Astrocyte of the cerebellum (primary cell): ENCODE results near the gene PCGF1.

ENCODE experiments used
- DNase-seq: peaks from one replicate; pipeline ENCODE4 v3.0.0-alpha.2; 2011; ENCODE audit warnings: low read depth
- H3K4me3 ChIP-seq: 2 replicates; pipeline ENCODE4 v1.5.1; 2011; ENCODE audit warnings: mild to moderate bottlenecking, low read depth, low read length, moderate library complexity
- in situ Hi-C: cut with HindIII; loops from 2 replicates; pipeline ENCODE4 v1.10.0; 2017; ENCODE audit warnings: low sequenced_read_pairs
- TF ChIP-seq, protein P1 (sequence below): IDR thresholded peaks from 2 replicates; pipeline ENCODE4 v1.5.1; 2012; ENCODE audit warnings: low read length, low read depth, moderate library complexity, mild to moderate bottlenecking; ENCODE audit errors: missing control alignments

PCGF1 gene

DNA sequence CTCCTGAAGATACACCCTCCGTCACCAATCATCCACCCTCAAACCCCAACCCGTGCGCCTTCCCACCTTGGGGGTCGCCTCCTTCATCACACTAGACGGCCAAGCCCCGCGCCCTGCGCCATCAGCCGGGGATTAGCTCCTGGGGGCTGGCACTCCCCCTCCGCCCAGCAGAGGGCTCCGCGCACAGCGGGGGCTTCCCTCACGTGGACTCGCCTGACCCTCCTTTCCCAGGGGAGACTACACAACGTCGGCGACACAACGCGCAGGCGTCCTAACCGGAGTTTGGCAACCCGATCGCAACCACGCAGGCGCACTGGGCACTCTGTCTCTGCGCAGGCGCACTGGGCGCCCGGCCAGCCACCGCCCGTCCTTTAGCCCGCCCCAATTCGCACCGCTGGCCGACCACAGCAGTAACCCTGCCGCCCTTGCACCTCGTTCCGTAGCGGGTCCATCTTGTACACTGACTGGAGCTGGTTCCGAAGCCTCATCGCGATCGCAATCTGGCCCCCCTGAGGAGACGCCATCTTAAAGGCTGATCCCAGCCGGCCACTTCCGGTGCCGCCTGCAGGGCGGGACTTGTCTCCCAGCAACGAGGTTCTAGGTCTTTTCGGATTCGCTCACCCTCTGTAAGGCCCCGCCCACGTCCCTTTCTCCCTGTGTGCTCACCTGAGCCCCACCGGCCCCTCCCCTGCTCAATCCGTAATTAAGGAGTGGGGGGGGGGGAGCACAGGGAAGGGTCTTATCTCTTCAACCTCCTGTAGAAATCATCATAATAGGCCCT lies at the start of gene PCGF1:
PCGF1 (minus strand) TSS at position 551 of the 781 bp plus-strand sequence; CDS start at position 524, 27 bp downstream.
- in situ Hi-C loops, result no loop called here
- TF ChIP-seq, protein P1, sequence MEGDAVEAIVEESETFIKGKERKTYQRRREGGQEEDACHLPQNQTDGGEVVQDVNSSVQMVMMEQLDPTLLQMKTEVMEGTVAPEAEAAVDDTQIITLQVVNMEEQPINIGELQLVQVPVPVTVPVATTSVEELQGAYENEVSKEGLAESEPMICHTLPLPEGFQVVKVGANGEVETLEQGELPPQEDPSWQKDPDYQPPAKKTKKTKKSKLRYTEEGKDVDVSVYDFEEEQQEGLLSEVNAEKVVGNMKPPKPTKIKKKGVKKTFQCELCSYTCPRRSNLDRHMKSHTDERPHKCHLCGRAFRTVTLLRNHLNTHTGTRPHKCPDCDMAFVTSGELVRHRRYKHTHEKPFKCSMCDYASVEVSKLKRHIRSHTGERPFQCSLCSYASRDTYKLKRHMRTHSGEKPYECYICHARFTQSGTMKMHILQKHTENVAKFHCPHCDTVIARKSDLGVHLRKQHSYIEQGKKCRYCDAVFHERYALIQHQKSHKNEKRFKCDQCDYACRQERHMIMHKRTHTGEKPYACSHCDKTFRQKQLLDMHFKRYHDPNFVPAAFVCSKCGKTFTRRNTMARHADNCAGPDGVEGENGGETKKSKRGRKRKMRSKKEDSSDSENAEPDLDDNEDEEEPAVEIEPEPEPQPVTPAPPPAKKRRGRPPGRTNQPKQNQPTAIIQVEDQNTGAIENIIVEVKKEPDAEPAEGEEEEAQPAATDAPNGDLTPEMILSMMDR, result peak; percentile 27
- DNase-seq, result peak; percentile 93

DNA sequence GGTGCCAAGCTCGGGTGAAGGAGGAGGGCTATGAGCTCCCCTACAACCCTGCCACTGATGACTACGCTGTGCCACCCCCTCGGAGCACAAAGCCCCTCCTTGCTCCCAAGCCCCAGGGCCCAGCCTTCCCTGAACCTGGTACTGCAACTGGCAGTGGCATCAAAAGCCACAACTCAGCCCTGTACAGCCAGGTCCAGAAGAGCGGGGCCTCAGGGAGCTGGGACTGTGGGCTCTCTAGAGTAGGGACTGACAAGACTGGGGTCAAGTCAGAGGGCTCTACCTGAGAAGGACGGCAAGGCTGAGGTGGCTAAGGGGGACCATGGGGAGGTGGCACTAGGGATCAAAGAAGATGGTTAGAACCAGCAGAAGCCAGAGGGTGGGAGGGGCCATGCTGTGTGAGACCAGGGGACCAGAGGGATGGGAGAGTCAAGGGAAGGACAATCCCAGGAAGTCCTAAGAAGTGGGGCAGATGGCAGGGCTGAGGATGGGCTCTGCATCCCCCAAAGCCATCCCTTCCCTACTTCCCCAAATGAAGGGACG lies 49.4 kb upstream of the PCGF1 start:
- in situ Hi-C loops, result no loop called here
- no peak overlapping the region for H3K4me3 ChIP-seq
- TF ChIP-seq, protein P1, result no peak
- no peak for DNase-seq

More for the DNA sequence above, at the start of gene PCGF1:
- peak within 1 kb of the TSS; percentile 89 for H3K4me3 ChIP-seq

DNA sequence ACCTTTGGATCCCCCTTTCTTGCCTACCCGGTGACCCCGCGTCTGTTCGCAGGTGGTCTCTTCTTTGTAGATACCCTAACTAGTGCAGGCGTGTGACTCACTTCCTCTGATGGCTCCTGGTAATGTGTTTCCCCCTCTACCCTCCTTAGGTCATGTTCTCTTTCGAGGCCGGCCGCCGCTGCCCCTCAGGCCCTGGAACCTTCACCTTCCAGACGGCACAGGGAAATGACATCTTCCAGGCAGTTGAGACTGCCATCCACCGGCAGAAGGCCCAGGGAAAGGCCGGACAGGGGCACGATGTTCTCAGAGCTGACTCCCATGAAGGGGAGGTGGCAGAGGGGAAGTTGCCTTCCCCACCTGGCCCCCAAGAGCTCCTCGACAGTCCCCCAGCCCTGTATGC lies 48.7 kb upstream of the PCGF1 start:
- peak overlapping the region; percentile 92 for H3K4me3 ChIP-seq
- TF ChIP-seq, protein P1, result no peak
- in situ Hi-C loops, result no loop called here
- DNase-seq, result no peak

DNA sequence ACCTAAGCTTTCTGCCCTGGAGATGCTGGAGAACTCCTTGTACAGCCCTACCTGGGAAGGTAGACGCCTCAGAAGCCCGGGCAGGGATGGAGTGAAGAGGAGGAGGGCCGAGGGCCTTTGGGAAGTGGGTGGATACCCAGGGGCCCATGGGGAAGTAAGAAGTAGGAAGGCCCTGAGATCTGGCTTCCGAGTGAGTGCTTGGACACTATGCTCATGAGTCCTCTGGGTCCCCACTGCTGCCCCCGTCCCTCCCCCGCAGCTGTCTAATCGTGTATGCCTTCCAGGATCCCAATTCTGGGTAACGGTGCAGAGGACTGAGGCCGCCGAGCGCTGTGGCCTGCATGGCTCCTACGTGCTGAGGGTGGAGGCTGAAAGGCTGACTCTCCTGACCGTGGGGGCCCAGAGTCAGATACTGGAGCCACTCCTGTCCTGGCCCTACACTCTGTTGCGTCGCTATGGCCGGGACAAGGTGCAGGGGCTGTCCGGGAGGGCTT lies 48.2 kb upstream of the PCGF1 start:
- TF ChIP-seq, protein P1, result no peak
- H3K4me3 ChIP-seq, result peak overlapping the region; percentile 92
- in situ Hi-C loops, result no loop called here
- DNase-seq, result no peak

DNA sequence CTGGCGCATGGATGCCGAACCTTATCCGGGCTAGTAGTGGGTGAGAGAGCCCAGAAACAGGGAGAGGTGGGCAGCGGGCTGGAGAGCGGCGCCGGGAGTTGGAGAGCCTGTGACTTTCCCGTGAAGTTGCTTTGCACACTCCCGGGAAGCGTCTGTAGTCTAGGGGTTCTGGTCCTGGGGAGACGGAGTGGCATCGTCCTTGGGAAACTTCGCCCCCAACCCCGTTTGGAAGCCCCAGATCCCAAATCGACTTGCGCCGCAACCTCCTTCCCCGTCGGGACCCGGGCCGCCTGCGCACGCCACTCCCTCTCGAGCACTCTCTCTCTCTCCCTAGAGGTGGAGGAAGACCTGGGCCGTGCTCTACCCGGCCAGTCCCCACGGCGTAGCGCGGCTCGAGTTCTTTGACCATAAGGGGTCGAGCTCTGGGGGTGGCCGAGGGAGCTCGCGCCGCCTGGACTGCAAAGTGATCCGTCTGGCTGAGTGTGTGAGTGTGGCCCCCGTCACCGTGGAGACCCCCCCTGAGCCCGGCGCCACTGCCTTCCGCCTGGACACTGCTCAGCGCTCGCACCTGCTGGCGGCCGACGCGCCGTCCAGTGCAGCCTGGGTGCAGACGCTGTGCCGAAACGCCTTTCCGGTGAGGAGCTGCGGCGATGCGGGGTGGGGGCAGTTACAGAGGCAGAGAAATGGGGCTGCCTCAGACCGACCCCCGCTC lies 47.5 kb upstream of the PCGF1 start:
- TF ChIP-seq, protein P1, result no peak
- no peak for DNase-seq
- in situ Hi-C loops, result no loop called here
- peak overlapping the region; percentile 92 for H3K4me3 ChIP-seq
